HG03045 (cell line): ENCODE measurements around the gene TMEM209.
"Not testable (repeated sequence)": the region's sequence is repeated elsewhere in the genome, so short reads cannot be mapped to it uniquely, and the experiment has no call there.

Experiments
- ATAC-seq: cut with Tn5 transposase; IDR thresholded peaks from one replicate; pipeline ENCODE4 v1.9.1; 2021; ENCODE audit warnings: mild to moderate bottlenecking, moderate library complexity; ENCODE audit not compliant: unreplicated experiment

The TMEM209 gene

GRCh38 chr7:130174237-130174959 lies 30.8 kb downstream of the TMEM209 start:
- no peak for ATAC-seq

GRCh38 chr7:130162196-130162595 lies 43.0 kb downstream of the TMEM209 start:
- ATAC-seq: no peak

DNA sequence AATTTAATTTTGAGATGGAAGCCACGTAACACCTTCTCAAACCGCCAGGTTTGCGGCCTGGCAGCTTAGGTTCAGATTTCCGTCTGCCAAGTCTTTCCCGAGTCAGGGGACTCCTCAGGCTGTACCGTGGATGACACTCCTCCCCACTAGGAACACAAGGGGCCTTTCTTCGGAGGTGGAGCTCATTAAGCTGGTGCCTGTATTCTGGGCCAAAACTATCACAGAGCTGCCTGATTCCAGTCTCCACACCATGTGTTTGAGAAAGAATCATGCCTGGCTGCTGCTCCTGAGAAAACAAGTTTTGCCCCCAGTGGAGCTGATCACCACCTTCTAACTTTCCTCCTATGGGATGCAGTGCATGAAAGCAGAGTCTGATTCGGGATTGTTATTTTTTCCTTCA lies 44.8 kb downstream of the TMEM209 start:
- ATAC-seq: no peak

DNA sequence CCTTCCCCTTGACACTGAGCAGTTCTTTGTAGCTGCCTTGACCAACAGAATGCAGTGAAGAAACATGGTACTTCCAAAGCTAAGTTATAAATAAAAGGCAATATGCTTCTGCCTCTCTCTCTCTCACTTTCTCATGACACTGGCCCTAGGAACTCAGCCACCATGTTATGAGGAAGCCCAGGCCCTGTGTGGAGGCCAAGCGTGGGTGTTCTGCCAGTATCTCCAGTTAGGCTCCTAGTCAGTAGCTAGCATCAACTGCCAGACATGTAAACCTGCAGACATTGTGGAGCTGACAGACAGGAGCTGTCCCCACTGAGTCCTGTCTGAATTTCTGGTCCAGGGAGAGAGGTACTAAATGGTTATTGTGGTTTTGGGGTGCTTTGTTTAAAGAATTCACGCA lies 45.2 kb downstream of the TMEM209 start:
- no peak for ATAC-seq

- no peak for ATAC-seq
Observed at GRCh38 chr7:130157700-130158099, 47.5 kb downstream of the TMEM209 start.

DNA sequence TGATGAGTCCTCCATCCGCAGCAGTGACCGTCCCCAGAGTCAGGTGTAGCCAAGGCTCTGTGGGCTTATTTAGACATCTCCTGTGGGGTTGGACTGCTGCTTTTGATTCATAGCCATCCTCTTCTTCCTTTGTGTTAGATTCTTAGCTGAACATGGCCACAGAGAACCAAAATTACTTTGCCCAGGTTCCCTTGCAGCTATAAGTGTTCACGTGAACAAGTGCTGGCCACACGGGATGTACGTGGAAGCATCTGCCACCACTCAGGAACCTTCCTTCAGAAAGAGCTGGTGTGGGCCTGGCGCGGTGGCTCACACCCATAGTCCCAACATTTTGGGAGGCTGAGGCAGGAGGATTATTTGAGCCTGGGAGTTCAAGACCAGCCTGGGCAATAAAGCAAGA lies 49.1 kb downstream of the TMEM209 start:
- ATAC-seq: no peak

- ATAC-seq: no peak
Observed at GRCh38 chr7:130154501-130155317, 50.5 kb downstream of the TMEM209 start.

DNA sequence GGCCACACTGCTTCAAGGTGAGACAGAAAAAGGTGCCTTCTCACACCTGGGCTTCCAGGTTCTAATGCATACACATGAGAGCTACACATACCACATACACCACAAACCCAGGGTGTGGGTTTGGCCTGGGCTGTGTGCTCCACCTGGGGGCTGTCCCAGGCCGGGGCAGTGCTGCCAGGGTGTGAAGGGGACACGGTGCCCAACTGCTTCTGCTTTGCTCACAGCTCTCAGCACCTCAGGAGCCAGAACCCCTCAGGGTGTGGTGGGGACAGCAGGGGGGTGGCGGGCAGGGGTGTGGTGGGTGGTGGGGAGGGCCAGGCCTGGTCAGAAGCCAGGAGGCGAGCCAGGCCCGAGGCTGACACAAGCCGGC lies 51.1 kb downstream of the TMEM209 start:
- no peak for ATAC-seq

- ATAC-seq: no peak
Observed at GRCh38 chr7:130153211-130153908, 51.8 kb downstream of the TMEM209 start.

DNA sequence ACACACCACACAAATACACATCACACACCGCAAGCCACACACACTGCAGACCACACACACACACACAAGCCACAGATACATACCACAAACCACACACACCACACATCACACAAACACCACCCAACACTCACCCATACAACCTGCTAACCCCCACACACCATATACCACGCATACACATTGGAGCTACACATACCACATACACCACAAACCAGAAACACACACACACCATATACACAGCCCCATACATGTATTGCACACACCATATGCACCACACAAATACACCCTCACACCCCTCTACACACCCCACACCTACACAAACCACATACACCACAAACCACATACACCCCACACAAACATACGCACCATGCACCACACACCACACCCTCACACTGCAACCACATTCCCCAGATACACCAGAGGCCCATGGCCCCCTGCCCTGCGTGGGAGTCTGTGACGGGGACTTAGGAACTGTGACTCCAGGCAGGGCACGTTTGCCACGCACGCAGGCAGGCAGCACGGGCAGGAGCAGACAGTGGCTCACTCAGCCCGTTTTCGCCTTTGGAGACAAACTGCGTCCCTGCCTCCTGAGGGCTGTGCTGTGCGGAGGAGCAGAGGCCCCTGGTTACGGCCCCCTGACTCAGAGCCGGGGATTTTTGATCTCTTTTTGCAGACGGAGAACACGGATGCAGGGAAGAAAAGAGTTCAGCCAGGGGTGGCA lies 52.6 kb downstream of the TMEM209 start:
- no peak for ATAC-seq

GRCh38 chr7:130151591-130152492 lies 53.4 kb downstream of the TMEM209 start:
- ATAC-seq: no peak

DNA sequence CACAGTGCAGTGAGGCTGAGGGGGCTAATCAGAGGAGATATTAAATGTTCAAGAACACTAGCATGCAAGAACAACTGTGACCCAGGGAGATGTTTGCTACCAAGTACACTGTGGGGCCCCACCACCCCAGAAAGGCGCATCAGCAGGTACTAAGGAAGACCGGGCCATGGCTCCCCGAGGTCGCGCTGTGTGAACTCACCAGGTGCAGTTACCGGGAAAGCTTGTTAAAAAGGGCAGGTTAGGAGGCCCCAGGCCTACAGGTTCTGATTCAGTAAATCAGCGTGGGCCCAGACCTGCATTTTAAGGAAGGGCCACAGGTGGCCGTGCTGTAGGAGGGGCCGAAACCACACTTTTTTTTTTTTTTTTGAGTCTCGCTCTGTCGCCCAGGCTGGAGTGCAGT lies 54.6 kb downstream of the TMEM209 start:
- no peak for ATAC-seq

GRCh38 chr7:130149281-130150139 lies 55.7 kb downstream of the TMEM209 start:
- no peak for ATAC-seq

- ATAC-seq: no peak
Observed at GRCh38 chr7:130148561-130148960, 56.6 kb downstream of the TMEM209 start.

GRCh38 chr7:130147710-130148325 lies 57.4 kb downstream of the TMEM209 start:
- ATAC-seq: no peak

DNA sequence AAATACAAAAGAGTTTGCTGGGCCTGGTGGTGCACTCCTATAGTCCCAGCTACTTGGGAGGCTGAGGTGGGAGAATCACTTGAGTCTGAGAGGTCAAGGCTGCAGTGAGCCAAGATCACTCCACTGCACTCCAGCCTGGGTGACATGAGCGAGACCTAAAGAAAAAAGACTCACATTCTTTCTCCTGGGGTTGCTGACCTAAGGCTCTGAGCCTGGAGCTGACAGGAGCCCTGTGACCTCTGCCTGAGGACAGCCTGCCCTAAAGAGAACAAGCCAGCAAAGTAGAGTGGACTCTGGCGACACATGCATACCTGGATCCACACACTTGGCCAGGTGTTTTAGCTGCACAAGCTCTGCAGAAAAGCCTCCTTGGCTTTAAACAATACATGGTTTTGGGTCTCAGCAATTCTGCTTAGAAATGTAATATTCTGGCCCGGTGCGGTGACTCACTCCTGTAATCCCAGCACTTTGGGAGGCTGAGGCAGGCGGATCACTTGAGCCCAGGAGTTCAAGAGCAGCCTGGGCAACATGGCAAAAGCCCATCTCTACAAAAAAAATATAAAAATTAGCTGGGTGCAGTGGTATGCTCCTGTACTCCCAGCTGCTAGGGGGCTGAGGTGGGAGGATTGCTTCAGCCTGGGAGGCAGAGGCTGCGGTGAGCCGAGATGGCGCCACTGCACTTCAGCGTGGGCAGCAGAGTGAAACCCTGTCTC lies 58.4 kb downstream of the TMEM209 start:
- no peak for ATAC-seq

DNA sequence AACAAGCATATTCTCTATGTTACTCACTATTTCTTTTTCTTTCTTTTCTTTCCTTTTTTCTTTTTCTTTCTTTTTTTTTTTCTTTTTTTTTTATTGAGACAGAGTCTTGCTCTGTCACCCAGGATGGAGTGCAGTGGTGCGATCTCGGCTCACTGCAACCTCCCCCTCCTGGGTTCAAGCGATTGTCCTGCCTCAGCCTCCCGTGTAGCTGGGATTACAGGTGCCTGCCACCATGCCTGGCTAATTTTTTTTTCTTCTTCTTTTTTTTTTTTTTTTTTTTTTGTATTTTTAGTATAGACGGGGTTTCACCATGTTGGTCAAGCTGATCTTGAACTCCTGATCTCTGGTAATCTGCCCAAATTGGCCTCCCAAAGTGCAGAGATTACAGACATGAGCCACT lies 59.1 kb downstream of the TMEM209 start:
- not testable (repeated sequence) for ATAC-seq

- ATAC-seq: no peak
Observed at GRCh38 chr7:130145424-130146100, 59.6 kb downstream of the TMEM209 start.
